ENCODE data around the gene MSH5. TPM values are rescaled to one million over a fixed set of nuclear protein-coding genes. Genes with fewer than 3 reads are reported as not detected.

MSH5 gene
- total and polyA plus RNA-seq, 9 of the 15 experiments (the other 6 are each of a cell fraction or from before 2014, with no cell fraction given): 12.5 to 104 (median 46.6) TPM

GRCh38 chr6:31701666-31702404 is 38.0 kb upstream of the MSH5 start (continued):
- TF ChIP-seq HBP1 (CRISPR knock-in tag; IDR thresholded peaks at IDR 0.05) (peak; percentile 10; the same call in 1 of the 2 replicates), STAG1 (CRISPR knock-in tag; IDR thresholded peaks at IDR 0.05; ENCODE audit: borderline replicate concordance) (0 out of 2 replicates have a peak, but pooled peaks have one; percentile 2), RBM17 (IDR thresholded peaks at IDR 0.05; ENCODE audit: borderline replicate concordance, low read depth, low read length) (no peak), ZC3H4 (CRISPR knock-in tag; IDR thresholded peaks at IDR 0.05; ENCODE audit: borderline replicate concordance) (0 out of 2 replicates have a peak, but pooled peaks have one; percentile 75), E4F1 (CRISPR knock-in tag; IDR thresholded peaks at IDR 0.05; ENCODE audit: borderline replicate concordance) (0 out of 2 replicates have a peak, but pooled peaks have one; percentile 21), FOSL1 (tag; conservative IDR thresholded peaks at IDR 0.05) (no peak), YY1 (IDR thresholded peaks at IDR 0.05; ENCODE audit: borderline replicate concordance in 1 of 3, control insufficient read depth in 1 of 3, extremely low read depth in 1 of 3, insufficient read depth in 3 of 3, insufficient read length in 1 of 3, insufficient replicate concordance in 2 of 3, low read depth in 1 of 3, low read length in 2 of 3) (peak in 1 of 3 experiments; percentile 8), ARID3A (IDR thresholded peaks at IDR 0.05; ENCODE audit: borderline replicate concordance, low read depth, low read length) (no peak), E2F5 (CRISPR knock-in tag; IDR thresholded peaks at IDR 0.05) (no peak), CHD1 (IDR thresholded peaks at IDR 0.05; ENCODE audit: low read length) (peak; percentile 24)
- TF ChIP-seq, protein P1, sequence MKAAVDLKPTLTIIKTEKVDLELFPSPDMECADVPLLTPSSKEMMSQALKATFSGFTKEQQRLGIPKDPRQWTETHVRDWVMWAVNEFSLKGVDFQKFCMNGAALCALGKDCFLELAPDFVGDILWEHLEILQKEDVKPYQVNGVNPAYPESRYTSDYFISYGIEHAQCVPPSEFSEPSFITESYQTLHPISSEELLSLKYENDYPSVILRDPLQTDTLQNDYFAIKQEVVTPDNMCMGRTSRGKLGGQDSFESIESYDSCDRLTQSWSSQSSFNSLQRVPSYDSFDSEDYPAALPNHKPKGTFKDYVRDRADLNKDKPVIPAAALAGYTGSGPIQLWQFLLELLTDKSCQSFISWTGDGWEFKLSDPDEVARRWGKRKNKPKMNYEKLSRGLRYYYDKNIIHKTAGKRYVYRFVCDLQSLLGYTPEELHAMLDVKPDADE (conservative IDR thresholded peaks at IDR 0.05; ENCODE audit: control insufficient read depth, low read depth, low read length): 0 out of 2 replicates have a peak, but pooled peaks have one; percentile 22
- TF ChIP-seq, protein P2, sequence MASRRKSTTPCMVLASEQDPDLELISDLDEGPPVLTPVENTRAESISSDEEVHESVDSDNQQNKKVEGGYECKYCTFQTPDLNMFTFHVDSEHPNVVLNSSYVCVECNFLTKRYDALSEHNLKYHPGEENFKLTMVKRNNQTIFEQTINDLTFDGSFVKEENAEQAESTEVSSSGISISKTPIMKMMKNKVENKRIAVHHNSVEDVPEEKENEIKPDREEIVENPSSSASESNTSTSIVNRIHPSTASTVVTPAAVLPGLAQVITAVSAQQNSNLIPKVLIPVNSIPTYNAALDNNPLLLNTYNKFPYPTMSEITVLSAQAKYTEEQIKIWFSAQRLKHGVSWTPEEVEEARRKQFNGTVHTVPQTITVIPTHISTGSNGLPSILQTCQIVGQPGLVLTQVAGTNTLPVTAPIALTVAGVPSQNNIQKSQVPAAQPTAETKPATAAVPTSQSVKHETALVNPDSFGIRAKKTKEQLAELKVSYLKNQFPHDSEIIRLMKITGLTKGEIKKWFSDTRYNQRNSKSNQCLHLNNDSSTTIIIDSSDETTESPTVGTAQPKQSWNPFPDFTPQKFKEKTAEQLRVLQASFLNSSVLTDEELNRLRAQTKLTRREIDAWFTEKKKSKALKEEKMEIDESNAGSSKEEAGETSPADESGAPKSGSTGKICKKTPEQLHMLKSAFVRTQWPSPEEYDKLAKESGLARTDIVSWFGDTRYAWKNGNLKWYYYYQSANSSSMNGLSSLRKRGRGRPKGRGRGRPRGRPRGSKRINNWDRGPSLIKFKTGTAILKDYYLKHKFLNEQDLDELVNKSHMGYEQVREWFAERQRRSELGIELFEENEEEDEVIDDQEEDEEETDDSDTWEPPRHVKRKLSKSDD (conservative IDR thresholded peaks at IDR 0.05; ENCODE audit: low read length): no peak
